Stimulated activated CD4-positive, alpha-beta T cell treated with anti-CD3 and anti-CD28 coated beads, Interleukin-4, amount 100 ng/mL, for 1 hour (primary cell): ENCODE measurements around the gene SYNRG.
A peak's percentile ranks its signal among the peaks of the same experiment; 100 is the strongest.

Experiments used
- DNase-seq: peaks from one replicate; pipeline ENCODE4 v3.0.0-alpha.2; 2020

The SYNRG gene

GRCh38 chr17:37502009-37502936 lies 106.9 kb downstream of the SYNRG start:
- DNase-seq: no peak

GRCh38 chr17:37500378-37500777 lies 108.8 kb downstream of the SYNRG start:
- DNase-seq: no peak

- no peak for DNase-seq
Observed at GRCh38 chr17:37494971-37495370, 114.2 kb downstream of the SYNRG start.

GRCh38 chr17:37494401-37494831 lies 114.8 kb downstream of the SYNRG start:
- no peak for DNase-seq

GRCh38 chr17:37493249-37494027 lies 115.8 kb downstream of the SYNRG start:
- DNase-seq: no peak

GRCh38 chr17:37492167-37492566 lies 117.1 kb downstream of the SYNRG start:
- no peak for DNase-seq

- DNase-seq: no peak
Observed at GRCh38 chr17:37490638-37491614, 118.3 kb downstream of the SYNRG start.

GRCh38 chr17:37490022-37490587 lies 119.1 kb downstream of the SYNRG start:
- peak; percentile 79 for DNase-seq

GRCh38 chr17:37489197-37490001 lies 119.8 kb downstream of the SYNRG start, which contains the start of gene DUSP14:
TSS of gene DUSP14 (plus strand) at chr17:37489891. CDS start at chr17:37512273, 22,382 bp downstream.
- DNase-seq: peak; percentile 82

- peak; percentile 64 for DNase-seq
Observed at GRCh38 chr17:37488607-37489196, 120.5 kb downstream of the SYNRG start.

- no peak for DNase-seq
Observed at GRCh38 chr17:37488009-37488604, 121.1 kb downstream of the SYNRG start.

GRCh38 chr17:37485938-37486570 lies 123.2 kb downstream of the SYNRG start:
- no peak for DNase-seq

- no peak for DNase-seq
Observed at GRCh38 chr17:37483311-37484039, 125.7 kb downstream of the SYNRG start.

- no peak for DNase-seq
Observed at GRCh38 chr17:37481001-37481665, 128.1 kb downstream of the SYNRG start.

GRCh38 chr17:37480427-37480826 lies 128.8 kb downstream of the SYNRG start:
- DNase-seq: no peak

GRCh38 chr17:37479025-37479424 lies 130.2 kb downstream of the SYNRG start:
- no peak for DNase-seq

GRCh38 chr17:37478187-37478586 lies 131.0 kb downstream of the SYNRG start:
- DNase-seq: no peak

- DNase-seq: no peak
Observed at GRCh38 chr17:37476431-37477120, 132.6 kb downstream of the SYNRG start.
